Hepatocyte (in vitro differentiated cells): ENCODE results near the gene ENTPD2. TPM values are rescaled to one million over a fixed set of nuclear protein-coding genes. Genes with fewer than 3 reads are reported as not detected.

ENCODE experiments used
- DNase-seq: peaks from one replicate; pipeline ENCODE4 v3.0.0-alpha.2; 2016; ENCODE audit warnings: low spot score
- H2AFZ ChIP-seq: fragments of 200-600 bp; sonication (generic); 2 replicates; pipeline ENCODE4 v1.6.0; 2016; ENCODE audit warnings: antibody characterized with exemption, mild to moderate bottlenecking
- H3K27ac ChIP-seq: fragments of 200-600 bp; sonication (generic); 2 replicates; pipeline ENCODE4 v1.5.1; 2016; ENCODE audit warnings: mild to moderate bottlenecking
- H3K27me3 ChIP-seq: fragments of 200-600 bp; sonication (generic); 2 replicates; pipeline ENCODE4 v1.6.1; 2016
- H3K36me3 ChIP-seq: fragments of 200-600 bp; sonication (generic); replicated peaks from 2 replicates; pipeline ENCODE4 v1.5.1; 2016; ENCODE audit warnings: low read depth; ENCODE audit not compliant: insufficient read depth
- H3K4me1 ChIP-seq: fragments of 200-600 bp; sonication (generic); 2 replicates; pipeline ENCODE4 v1.5.1; 2016; ENCODE audit warnings: mild to moderate bottlenecking, moderate library complexity; ENCODE audit not compliant: insufficient read depth
- H3K4me2 ChIP-seq: fragments of 200-600 bp; sonication (generic); 2 replicates; pipeline ENCODE4 v1.6.0; 2016
- H3K4me3 ChIP-seq: fragments of 200-600 bp; sonication (generic); 2 replicates; pipeline ENCODE4 v1.5.1; 2016; ENCODE audit warnings: mild to moderate bottlenecking
- H3K79me2 ChIP-seq: fragments of 200-600 bp; sonication (generic); 2 replicates; pipeline ENCODE4 v1.6.0; 2017; ENCODE audit warnings: mild to moderate bottlenecking
- H3K9me2 ChIP-seq: fragments of 200-600 bp; sonication (generic); replicated peaks from 2 replicates; pipeline ENCODE4 v1.6.0; 2017; ENCODE audit warnings: mild to moderate bottlenecking; ENCODE audit not compliant: insufficient read depth
- H3K9me3 ChIP-seq: fragments of 200-600 bp; sonication (generic); 2 replicates; pipeline ENCODE4 v1.5.1; 2016; ENCODE audit warnings: low read depth, mild to moderate bottlenecking
- H4K20me1 ChIP-seq: fragments of 200-600 bp; sonication (generic); 2 replicates; pipeline ENCODE4 v1.6.0; 2016; ENCODE audit warnings: mild to moderate bottlenecking; ENCODE audit not compliant: insufficient read depth, poor library complexity, severe bottlenecking
- CTCF ChIP-seq: fragments of 200-600 bp; sonication (generic); IDR thresholded peaks from 2 replicates; pipeline ENCODE4 v1.5.1; 2016; ENCODE audit warnings: antibody characterized with exemption, mild to moderate bottlenecking; ENCODE audit not compliant: poor library complexity
- EZH2 ChIP-seq: fragments of 200-600 bp; sonication (generic); IDR thresholded peaks from 2 replicates; pipeline ENCODE4 v1.6.1; 2016; ENCODE audit warnings: antibody characterized with exemption, mild to moderate bottlenecking, borderline replicate concordance
- EZH2phosphoT487 ChIP-seq: fragments of 200-600 bp; sonication (generic); IDR thresholded peaks from one replicate; pipeline ENCODE4 v1.6.1; 2018; ENCODE audit warnings: antibody characterized with exemption, mild to moderate bottlenecking, low read depth, moderate library complexity; ENCODE audit not compliant: unreplicated experiment, severe bottlenecking
- WGBS: methylation state at CpG from one replicate; pipeline ENCODE4 v1.1.6; 2016; ENCODE audit warnings: low lambda C conversion rate; ENCODE audit errors: missing lambda C conversion rate; 5-methylcytosine and 5-hydroxymethylcytosine counted together
- polyA plus RNA-seq: library from polyadenylated mRNA; unstranded; fragments of >200 nt; fragmentation: Nextera tagmentation; extraction: Ambion mirVana; gene quantifications from 2 replicates; pipeline ENCODE4 v1.2.1, GENCODE V29; 2016
- total RNA-seq: library from RNA; depleted of rRNA; stranded (reverse); fragments of >200 nt; gene quantifications from 2 replicates; pipeline ENCODE4 v1.2.3, GENCODE V29; 2014

The ENTPD2 gene
- total and polyA plus RNA-seq, 2 experiments from 2014 or later: 1.1 to 1.8 TPM

DNA sequence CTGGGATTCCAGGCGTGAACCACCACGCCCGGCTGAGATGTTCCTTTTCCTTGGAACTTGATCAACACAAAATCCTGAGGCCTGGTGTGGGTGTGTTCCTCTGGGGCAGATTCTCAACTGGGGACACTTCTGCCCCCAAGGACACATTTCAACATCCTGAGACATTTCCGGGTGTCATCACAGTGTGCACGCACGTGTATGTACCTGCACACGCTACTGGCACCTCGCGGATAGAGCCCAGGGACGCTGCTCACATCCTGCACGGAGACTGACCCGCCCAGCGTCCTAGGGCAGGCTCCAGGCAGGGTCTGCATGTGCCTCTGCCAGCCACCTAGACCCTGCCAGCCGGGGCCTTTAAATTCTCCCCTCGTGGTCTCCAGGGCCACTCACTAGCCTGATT lies 8.5 kb upstream of the ENTPD2 start:
- Histone ChIP-seq H3K4me2 (no peak overlapping the region), H2AFZ (no peak overlapping the region), H3K4me3 (no peak overlapping the region), H3K36me3 (no peaks in the 10 kb centered on the region), H4K20me1 (no peaks in the 10 kb centered on the region), H3K27ac (no peak overlapping the region), H3K9me2 (no peaks in the 10 kb centered on the region), H3K79me2 (no peaks in the 10 kb centered on the region), H3K9me3 (no peaks in the 10 kb centered on the region), H3K4me1 (peaks cover 7% of the 10 kb centered on the region), H3K27me3 (no peaks in the 10 kb centered on the region)
- no peak for DNase-seq
- TF ChIP-seq CTCF: no peak
- TF ChIP-seq EZH2: no peak
- no peak for TF ChIP-seq EZH2phosphoT487
- WGBS: 90% methylated on average over 15 of the region's 15 CpGs

- Histone ChIP-seq H3K36me3 (no peaks in the 10 kb centered on the region), H4K20me1 (no peaks in the 10 kb centered on the region), H3K79me2 (no peaks in the 10 kb centered on the region), H3K4me1 (peaks cover 38% of the 10 kb centered on the region), H2AFZ (no peak overlapping the region), H3K4me2 (no peak overlapping the region), H3K27me3 (no peaks in the 10 kb centered on the region), H3K4me3 (no peak overlapping the region), H3K9me2 (no peaks in the 10 kb centered on the region), H3K27ac (no peak overlapping the region), H3K9me3 (no peaks in the 10 kb centered on the region)
- no peak for DNase-seq
- WGBS: 83% methylated on average over 9 of the region's 9 CpGs
- TF ChIP-seq EZH2phosphoT487 (no peak), EZH2 (no peak), CTCF (no peak)
Measured at GRCh38 chr9:137058521-137059234, 4.8 kb upstream of the ENTPD2 start.

DNA sequence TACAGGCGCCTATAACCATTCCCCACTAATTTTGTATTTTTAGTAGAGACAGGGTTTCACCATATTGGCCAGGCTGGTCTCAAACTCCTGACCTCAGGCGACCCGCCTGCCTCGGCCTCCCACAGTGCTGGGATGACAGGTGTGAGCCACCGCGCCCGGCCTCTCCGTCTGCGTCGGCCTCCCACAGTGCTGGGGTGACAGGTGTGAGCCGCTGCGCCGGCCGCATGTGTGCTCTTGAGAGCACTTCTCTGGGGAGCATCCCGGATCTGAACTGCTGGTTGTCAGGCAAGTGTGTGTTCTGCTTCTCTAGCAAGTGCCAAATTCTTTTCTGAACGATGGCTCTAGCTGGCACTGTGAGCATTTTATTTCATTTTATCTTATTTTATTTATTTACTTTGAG lies 3.7 kb upstream of the ENTPD2 start:
- Histone ChIP-seq H3K4me3 (no peak overlapping the region), H4K20me1 (no peaks in the 10 kb centered on the region), H3K79me2 (no peaks in the 10 kb centered on the region), H3K27me3 (peaks cover 9% of the 10 kb centered on the region), H3K9me3 (no peaks in the 10 kb centered on the region), H2AFZ (no peak overlapping the region), H3K9me2 (no peaks in the 10 kb centered on the region), H3K4me2 (no peak overlapping the region), H3K27ac (peak overlapping the region; percentile 37), H3K4me1 (peaks cover 46% of the 10 kb centered on the region), H3K36me3 (no peaks in the 10 kb centered on the region)
- DNase-seq: no peak
- TF ChIP-seq CTCF (no peak), EZH2 (no peak)
- 75% methylated on average over 15 of the region's 16 CpGs for WGBS
